Keratinocyte (primary cell): ENCODE results near the gene PRKCSH.

Source experiments
- EZH2 ChIP-seq: IDR thresholded peaks from one replicate; pipeline ENCODE4 v1.6.1; 2012; ENCODE audit warnings: inconsistent platforms, mild to moderate bottlenecking, low read length, moderate library complexity
- TF ChIP-seq, protein P1 (sequence below), 3 experiments: IDR thresholded peaks in 1 of 3; conservative IDR thresholded peaks in 1 of 3; optimal IDR thresholded peaks in 1 of 3; 2 replicates in 2 of 3; 3 replicates in 1 of 3; pipeline versions ENCODE3 to v1.5.1; 2011; ENCODE audit warnings: low read length in 3 of 3, mild to moderate bottlenecking in 3 of 3, moderate library complexity in 2 of 3, control low read depth in 1 of 3, inconsistent platforms in 1 of 3; ENCODE audit not compliant: insufficient read depth in 2 of 3; ENCODE audit errors: extremely low read depth in 1 of 3

DNA sequence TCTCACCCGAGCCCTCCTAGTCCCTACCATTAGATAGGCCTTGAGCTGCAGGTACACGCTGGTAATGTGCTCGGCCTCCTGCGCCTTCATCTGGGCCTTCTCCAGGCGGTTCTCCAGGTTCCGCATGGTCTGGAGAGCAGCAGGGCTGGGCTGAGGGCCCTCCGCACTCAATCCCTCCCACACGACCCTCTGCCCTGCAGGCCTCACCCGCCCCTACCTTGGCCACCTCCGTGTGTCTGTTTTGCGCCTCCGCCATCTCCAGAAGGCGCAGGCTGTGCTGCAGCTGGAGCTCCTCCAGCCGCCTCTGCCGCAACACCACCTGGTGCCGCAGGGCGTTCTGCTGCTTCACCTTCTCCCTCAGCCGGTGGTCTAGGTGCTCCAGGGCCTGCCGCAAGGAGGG is 8.8 kb upstream of the PRKCSH start:
- TF ChIP-seq, protein P1, sequence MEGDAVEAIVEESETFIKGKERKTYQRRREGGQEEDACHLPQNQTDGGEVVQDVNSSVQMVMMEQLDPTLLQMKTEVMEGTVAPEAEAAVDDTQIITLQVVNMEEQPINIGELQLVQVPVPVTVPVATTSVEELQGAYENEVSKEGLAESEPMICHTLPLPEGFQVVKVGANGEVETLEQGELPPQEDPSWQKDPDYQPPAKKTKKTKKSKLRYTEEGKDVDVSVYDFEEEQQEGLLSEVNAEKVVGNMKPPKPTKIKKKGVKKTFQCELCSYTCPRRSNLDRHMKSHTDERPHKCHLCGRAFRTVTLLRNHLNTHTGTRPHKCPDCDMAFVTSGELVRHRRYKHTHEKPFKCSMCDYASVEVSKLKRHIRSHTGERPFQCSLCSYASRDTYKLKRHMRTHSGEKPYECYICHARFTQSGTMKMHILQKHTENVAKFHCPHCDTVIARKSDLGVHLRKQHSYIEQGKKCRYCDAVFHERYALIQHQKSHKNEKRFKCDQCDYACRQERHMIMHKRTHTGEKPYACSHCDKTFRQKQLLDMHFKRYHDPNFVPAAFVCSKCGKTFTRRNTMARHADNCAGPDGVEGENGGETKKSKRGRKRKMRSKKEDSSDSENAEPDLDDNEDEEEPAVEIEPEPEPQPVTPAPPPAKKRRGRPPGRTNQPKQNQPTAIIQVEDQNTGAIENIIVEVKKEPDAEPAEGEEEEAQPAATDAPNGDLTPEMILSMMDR (optimal IDR thresholded peaks at IDR 0.05 in 1 of 3, IDR thresholded peaks at IDR 0.05 in 1 of 3, conservative IDR thresholded peaks at IDR 0.05 in 1 of 3; ENCODE audit: extremely low read depth in 1 of 3, insufficient read depth in 2 of 3, low read length in 3 of 3) = no peak
- TF ChIP-seq EZH2 = no peak
